Liver (tissue), 9 donors: ENCODE results near the gene HACD4. TPM values are rescaled to one million over a fixed set of nuclear protein-coding genes. Genes with fewer than 3 reads are reported as not detected.

Experiments
- DNase-seq: peaks from one replicate; pipeline ENCODE4 v3.0.0-alpha.2; 2017; ENCODE audit warnings: low spot score
- H3K27ac ChIP-seq, 2 donors: one replicate each; pipeline ENCODE4 v1.7.0; 2013; ENCODE audit warnings: inconsistent platforms in 2 of 2, low read length in 2 of 2, control low read depth in 1 of 2, low read depth in 1 of 2, mild to moderate bottlenecking in 1 of 2
- H3K27me3 ChIP-seq, 4 donors: one replicate each; pipeline versions ENCODE4 v1.6.1 to v1.7.0; 2013; ENCODE audit warnings: low read length in 3 of 4, inconsistent platforms in 1 of 4, mild to moderate bottlenecking in 1 of 4, moderate library complexity in 1 of 4; ENCODE audit not compliant: control insufficient read depth in 4 of 4, insufficient read depth in 4 of 4
- H3K36me3 ChIP-seq, 4 donors: one replicate each; pipeline versions ENCODE4 v1.6.1 to v1.7.0; 2013; ENCODE audit warnings: low read length in 3 of 4, mild to moderate bottlenecking in 3 of 4, low read depth in 1 of 4, moderate library complexity in 1 of 4; ENCODE audit not compliant: control insufficient read depth in 4 of 4, insufficient read depth in 3 of 4
- H3K4me1 ChIP-seq, 4 donors: one replicate each; pipeline versions ENCODE4 v1.6.1 to v1.7.0; 2013; ENCODE audit warnings: low read length in 3 of 4, mild to moderate bottlenecking in 3 of 4, moderate library complexity in 1 of 4; ENCODE audit not compliant: control insufficient read depth in 4 of 4, insufficient read depth in 4 of 4
- H3K4me3 ChIP-seq, 3 donors: one replicate each; pipeline versions ENCODE4 v1.6.1 to v1.7.0; 2013; ENCODE audit warnings: low read length in 3 of 3, control low read depth in 1 of 3, low read depth in 1 of 3, mild to moderate bottlenecking in 1 of 3
- H3K9ac ChIP-seq, 2 donors: one replicate each; pipeline ENCODE4 v1.7.0; 2013; ENCODE audit warnings: low read length in 2 of 2, mild to moderate bottlenecking in 2 of 2, moderate library complexity in 2 of 2, control low read depth in 1 of 2, low read depth in 1 of 2
- H3K9me3 ChIP-seq, 4 donors: one replicate each; pipeline versions ENCODE4 v1.6.1 to v1.7.0; 2013; ENCODE audit warnings: low read length in 3 of 4; ENCODE audit not compliant: control insufficient read depth in 4 of 4
- ATF3 ChIP-seq: IDR thresholded peaks from 2 replicates; pipeline ENCODE4 v1.6.1; 2016; ENCODE audit warnings: antibody characterized with exemption
- CTCF ChIP-seq: fragments of 150-350 bp; IDR thresholded peaks from 2 replicates; pipeline ENCODE4 v1.5.1; 2017; ENCODE audit warnings: improper control_type of control experiment, low read depth, low read length; ENCODE audit not compliant: missing input control
- EGR1 ChIP-seq, 2 donors: IDR thresholded peaks; 2 replicates each; pipeline ENCODE4 v1.6.1; 2016 to 2018; ENCODE audit warnings: antibody characterized with exemption in 2 of 2, low read depth in 2 of 2
- FOXA1 ChIP-seq: IDR thresholded peaks from 2 replicates; pipeline ENCODE4 v1.6.1; 2016; ENCODE audit warnings: antibody characterized with exemption
- FOXA2 ChIP-seq: IDR thresholded peaks from 2 replicates; pipeline ENCODE4 v1.6.1; 2016; ENCODE audit warnings: antibody characterized with exemption
- HNF4A ChIP-seq, 2 donors: conservative IDR thresholded peaks; 2 replicates each; pipeline ENCODE4 v1.6.1; 2016; ENCODE audit warnings: antibody characterized with exemption in 2 of 2, mild to moderate bottlenecking in 2 of 2
- HNF4G ChIP-seq: IDR thresholded peaks from 2 replicates; pipeline ENCODE4 v1.6.1; 2016; ENCODE audit warnings: antibody characterized with exemption
- JUND ChIP-seq, 2 donors: IDR thresholded peaks; 2 replicates each; pipeline ENCODE4 v1.6.1; 2016; ENCODE audit warnings: antibody characterized with exemption in 2 of 2
- MAX ChIP-seq: IDR thresholded peaks from 2 replicates; pipeline ENCODE4 v1.6.1; 2016; ENCODE audit warnings: antibody characterized with exemption
- NR2F2 ChIP-seq: IDR thresholded peaks from 2 replicates; pipeline ENCODE4 v1.6.1; 2016; ENCODE audit warnings: antibody characterized with exemption
- RAD21 ChIP-seq, 2 donors: IDR thresholded peaks; 2 replicates each; pipeline ENCODE4 v1.6.1; 2016; ENCODE audit warnings: antibody characterized with exemption in 2 of 2, mild to moderate bottlenecking in 2 of 2
- REST ChIP-seq: IDR thresholded peaks from 2 replicates; pipeline ENCODE4 v1.6.1; 2016; ENCODE audit warnings: antibody characterized with exemption, mild to moderate bottlenecking
- RXRA ChIP-seq, 2 donors: IDR thresholded peaks; 2 replicates each; pipeline ENCODE4 v1.6.1; 2017 to 2018; ENCODE audit warnings: antibody characterized with exemption in 2 of 2, mild to moderate bottlenecking in 1 of 2
- TAF1 ChIP-seq: conservative IDR thresholded peaks from 2 replicates; pipeline ENCODE4 v1.6.1; 2016; ENCODE audit warnings: antibody characterized with exemption, mild to moderate bottlenecking
- YY1 ChIP-seq: IDR thresholded peaks from 2 replicates; pipeline ENCODE4 v1.6.1; 2016; ENCODE audit warnings: antibody characterized with exemption, mild to moderate bottlenecking
- ZBTB33 ChIP-seq: IDR thresholded peaks from 2 replicates; pipeline ENCODE4 v1.6.1; 2016; ENCODE audit warnings: antibody characterized with exemption
- WGBS: extraction: QIAGEN DNeasy Blood & Tissue Kit; methylation state at CpG from one replicate; pipeline ENCODE4 v1.1.7; 2013; 5-methylcytosine and 5-hydroxymethylcytosine counted together
- polyA plus RNA-seq, 2 donors: library from polyadenylated mRNA; stranded (reverse) in 1 of 2; unstranded in 1 of 2; fragments of 200-250 nt in 1 of 2; fragments of >200 nt in 1 of 2; fragmentation: Nextera tagmentation in 1 of 2; extraction: Ambion mirVana in 1 of 2; gene quantifications; one replicate each; pipeline versions ENCODE4 v1.2.1 to v1.2.3, GENCODE V29; 2013 to 2015
- total RNA-seq, 2 donors: library from RNA; depleted of rRNA; stranded (reverse); fragments of >200 nt; gene quantifications; one replicate each; pipeline ENCODE4 v1.2.3, GENCODE V29; 2014
- donor health status: healthy.
- donor health status: healthy.
- donor health status: healthy.
- donor health status: healthy.
- donor health status: healthy.

HACD4 gene
- total and polyA plus RNA-seq, 4 donors = 0.25 to 2.2 (median 0.49) TPM

DNA sequence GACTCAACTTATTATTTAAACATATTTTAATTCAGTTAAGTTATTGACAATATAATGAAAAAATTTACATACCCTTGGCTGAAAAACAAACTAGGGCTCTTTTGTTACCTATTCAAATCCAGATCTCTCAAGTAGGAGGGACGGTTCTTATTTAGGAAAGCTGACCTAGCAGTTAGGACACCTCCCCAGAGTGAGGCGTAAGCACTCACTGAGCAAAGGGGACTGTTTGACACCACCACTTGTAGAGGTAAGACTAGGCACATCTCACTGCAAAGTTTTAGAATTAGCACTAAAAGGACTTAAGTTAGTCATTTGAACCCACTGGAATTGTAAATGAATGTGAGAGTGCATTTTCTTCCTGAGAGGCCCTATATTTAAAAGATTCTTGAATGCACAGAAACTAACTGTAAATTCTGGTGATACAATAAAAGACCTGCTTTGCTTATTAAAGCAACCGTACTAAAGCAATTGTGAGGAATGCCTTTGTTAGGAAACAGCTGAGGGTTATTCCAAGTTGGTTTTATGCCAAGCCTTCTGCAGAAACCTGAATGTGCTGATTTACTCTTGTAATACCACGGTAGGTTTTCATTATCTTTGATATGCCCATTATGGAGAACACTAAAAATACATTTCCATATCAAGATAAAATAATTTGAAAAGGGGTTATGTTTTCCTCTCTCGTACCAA lies 16.2 kb downstream of the HACD4 start:
- Histone ChIP-seq H3K9ac (no peak overlapping the region), H3K9me3 (no peaks in the 10 kb centered on the region), H3K27me3 (no peaks in the 10 kb centered on the region), H3K4me3 (no peak overlapping the region), H3K36me3 (no peaks in the 10 kb centered on the region), H3K27ac (no peak overlapping the region), H3K4me1 (no peaks in the 10 kb centered on the region)
- no peak for TF ChIP-seq EGR1 (IDR thresholded peaks at IDR 0.05; ENCODE audit: low read depth in 2 of 2)
- TF ChIP-seq NR2F2 = no peak
- no peak for TF ChIP-seq YY1
- TF ChIP-seq JUND (IDR thresholded peaks at IDR 0.05) = no peak
- TF ChIP-seq FOXA1 = no peak
- no peak for TF ChIP-seq TAF1
- no peak for DNase-seq
- WGBS = 88% methylated on average over 5 of the region's 5 CpGs

DNA sequence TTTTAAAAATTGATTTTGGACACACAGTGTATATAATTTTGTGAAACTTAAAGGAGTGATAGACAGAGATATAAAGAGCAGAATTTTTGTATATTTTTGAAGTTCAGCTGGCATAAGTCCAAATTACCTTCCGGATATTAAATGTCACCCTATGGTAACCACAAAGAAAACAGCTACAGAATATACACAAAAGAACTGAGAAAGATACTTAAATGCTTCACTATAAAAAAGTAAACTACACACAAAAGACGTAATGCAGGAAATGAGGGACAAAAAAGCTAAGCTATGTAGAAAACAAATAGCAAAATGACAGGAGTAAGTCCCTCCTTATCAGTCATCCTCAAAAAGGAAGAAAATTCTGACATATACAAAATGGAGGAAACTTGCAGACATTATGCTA lies 29.4 kb downstream of the HACD4 start:
- Histone ChIP-seq H3K36me3 (peaks cover 0 to 4% (median 1%) of the 10 kb centered on the region in 4 donors), H3K4me1 (no peaks in the 10 kb centered on the region), H3K27ac (no peak overlapping the region), H3K4me3 (no peak overlapping the region), H3K9ac (no peak overlapping the region), H3K27me3 (no peaks in the 10 kb centered on the region), H3K9me3 (no peaks in the 10 kb centered on the region)
- no peak for DNase-seq
- WGBS = 91% methylated on average over 2 of the region's 2 CpGs
- TF ChIP-seq RXRA (IDR thresholded peaks at IDR 0.05) = no peak
- no peak for TF ChIP-seq ZBTB33
- TF ChIP-seq RAD21 (IDR thresholded peaks at IDR 0.05) = no peak
- no peak for TF ChIP-seq FOXA1
- TF ChIP-seq FOXA2 = no peak

GRCh38 chr9:21001581-21001980 lies 29.9 kb downstream of the HACD4 start:
- H3K4me3 ChIP-seq = no peak overlapping the region
- no peak overlapping the region for H3K27ac ChIP-seq
- no peaks in the 10 kb centered on the region for H3K4me1 ChIP-seq
- H3K36me3 ChIP-seq = peaks cover 0 to 4% (median 0%) of the 10 kb centered on the region in 4 donors
- no peak for TF ChIP-seq RXRA (IDR thresholded peaks at IDR 0.05)
- TF ChIP-seq ATF3 = no peak
- TF ChIP-seq EGR1 (IDR thresholded peaks at IDR 0.05; ENCODE audit: low read depth in 2 of 2) = no peak
- no peak for TF ChIP-seq FOXA2
- no peak for TF ChIP-seq HNF4A (conservative IDR thresholded peaks at IDR 0.05)
- TF ChIP-seq HNF4G = no peak
- TF ChIP-seq MAX = no peak
- TF ChIP-seq REST = no peak
- no peak for TF ChIP-seq CTCF
- no peak for TF ChIP-seq FOXA1
- whole genome bisulfite sequencing = 53% methylated on average over 1 of the region's 1 CpG
- no peak overlapping the region for H3K9ac ChIP-seq
- DNase-seq = no peak
- no peaks in the 10 kb centered on the region for H3K27me3 ChIP-seq
- H3K9me3 ChIP-seq = no peaks in the 10 kb centered on the region
